GM19023 (cell line): Measurements from ENCODE around the gene PTCD2.

Experiments
- ATAC-seq: cut with Tn5 transposase; IDR thresholded peaks from one replicate; pipeline ENCODE4 v1.9.1; 2021; ENCODE audit warnings: mild to moderate bottlenecking, moderate library complexity; ENCODE audit not compliant: unreplicated experiment

Gene PTCD2

GRCh38 chr5:72337159-72337558 is 17.0 kb downstream of the PTCD2 start:
- no peak for ATAC-seq

GRCh38 chr5:72338689-72339209 is 18.6 kb downstream of the PTCD2 start:
- no peak for ATAC-seq

DNA sequence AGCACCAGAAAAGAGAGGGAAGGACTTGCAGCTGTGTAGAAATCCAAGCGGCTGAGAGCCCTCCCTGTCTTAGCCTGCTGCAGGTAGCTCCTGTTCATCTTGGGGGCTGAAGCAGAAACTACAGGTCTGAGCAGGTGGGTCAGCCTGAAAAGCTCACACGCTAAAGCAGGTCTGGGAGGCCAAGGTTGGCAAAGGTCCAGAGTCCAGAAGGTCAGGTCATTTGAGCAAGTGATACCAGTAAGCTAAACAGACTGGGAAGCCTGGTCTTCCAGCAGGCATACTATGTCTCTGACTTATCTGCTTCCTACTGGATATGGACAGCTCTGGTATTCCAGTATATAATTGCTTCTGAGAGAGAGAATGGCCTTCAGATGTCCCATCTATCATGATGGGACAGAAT is 26.2 kb downstream of the PTCD2 start:
- ATAC-seq: no peak

DNA sequence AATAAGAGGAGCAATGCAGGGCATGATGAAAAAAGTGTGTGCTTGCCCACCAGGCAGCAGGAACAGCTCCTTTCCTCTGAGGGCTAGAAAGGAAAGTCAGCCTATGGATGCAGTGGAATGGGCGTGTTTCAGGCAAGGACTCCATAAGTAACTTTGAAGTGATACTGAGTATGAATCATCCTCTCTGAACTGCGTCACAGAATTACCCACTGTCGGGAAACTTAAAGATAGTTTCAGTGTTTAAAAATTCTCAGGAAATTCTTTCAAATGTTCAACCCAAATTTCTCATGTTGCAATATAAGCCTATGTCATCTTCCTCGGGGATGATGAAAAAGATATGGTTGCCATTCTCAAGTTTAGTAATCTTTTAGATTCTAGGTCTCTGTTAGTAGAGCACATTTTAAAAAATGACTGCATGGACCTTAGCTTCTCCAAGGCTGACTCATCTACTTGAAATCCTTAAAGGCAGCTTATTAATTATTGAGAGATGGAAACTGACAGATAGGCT is 27.7 kb downstream of the PTCD2 start:
- ATAC-seq: no peak

GRCh38 chr5:72351376-72351775 is 31.2 kb downstream of the PTCD2 start:
- no peak for ATAC-seq

DNA sequence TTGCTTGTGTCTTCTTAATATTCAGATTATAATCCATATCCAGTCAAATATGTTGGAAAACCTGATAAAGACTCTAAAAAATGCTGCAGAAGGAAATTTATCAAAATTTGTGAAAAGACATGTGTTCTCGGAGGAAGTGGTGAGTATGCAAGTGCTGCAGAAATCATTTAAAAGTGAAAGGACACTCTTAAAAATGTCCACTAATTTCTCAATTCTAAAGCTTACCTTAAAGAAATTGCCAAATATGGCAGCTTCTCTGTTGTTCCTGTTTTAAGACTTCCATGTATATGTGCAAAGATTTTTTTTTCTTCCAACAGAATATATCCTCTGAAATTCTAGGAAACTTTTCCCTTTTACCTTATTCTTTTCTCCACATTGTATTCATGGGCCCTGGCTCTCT is 32.4 kb downstream of the PTCD2 start:
- ATAC-seq: no peak

DNA sequence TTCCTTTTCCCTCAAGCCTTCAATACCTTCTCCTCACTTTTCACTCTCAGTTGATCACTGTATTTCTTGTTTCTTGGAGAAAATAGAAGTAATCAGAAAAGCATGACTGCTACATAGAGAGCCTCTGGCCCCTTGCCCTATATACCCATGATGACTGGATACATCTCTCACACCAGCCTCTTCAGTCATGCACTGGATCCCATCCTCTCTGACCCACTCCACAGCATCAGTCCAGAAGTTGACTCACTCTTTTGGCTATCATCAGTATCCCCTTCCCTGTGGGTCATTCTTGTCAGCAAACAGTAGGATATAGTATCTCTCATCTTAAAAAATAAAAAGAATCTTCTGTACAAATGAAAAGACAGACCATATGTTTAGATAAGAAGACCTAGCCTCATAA is 32.9 kb downstream of the PTCD2 start:
- no peak for ATAC-seq

- ATAC-seq: no peak
Measured at GRCh38 chr5:72355706-72356299, 35.6 kb downstream of the PTCD2 start.

DNA sequence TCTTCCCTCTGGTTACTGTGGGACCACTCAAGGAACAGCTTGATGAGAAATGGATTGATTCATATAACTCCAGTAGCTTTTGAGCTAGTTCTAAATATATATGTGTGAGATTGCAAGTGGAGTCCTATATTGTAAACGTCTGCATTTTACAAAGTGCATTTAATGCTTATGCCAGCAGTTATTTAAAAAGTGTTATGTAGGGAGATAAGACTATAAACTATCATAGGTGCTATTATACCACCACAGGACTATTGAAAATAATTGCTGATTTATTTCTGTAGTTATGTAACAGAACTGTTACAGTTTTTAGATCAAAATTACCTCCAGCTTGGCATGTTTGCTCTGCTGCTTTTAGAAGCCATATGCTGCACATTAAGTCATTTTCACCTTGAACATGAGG is 36.2 kb downstream of the PTCD2 start:
- no peak for ATAC-seq

GRCh38 chr5:72358925-72359324 is 38.8 kb downstream of the PTCD2 start:
- no peak for ATAC-seq

- ATAC-seq: no peak
Measured at GRCh38 chr5:72359886-72360285, 39.7 kb downstream of the PTCD2 start.

DNA sequence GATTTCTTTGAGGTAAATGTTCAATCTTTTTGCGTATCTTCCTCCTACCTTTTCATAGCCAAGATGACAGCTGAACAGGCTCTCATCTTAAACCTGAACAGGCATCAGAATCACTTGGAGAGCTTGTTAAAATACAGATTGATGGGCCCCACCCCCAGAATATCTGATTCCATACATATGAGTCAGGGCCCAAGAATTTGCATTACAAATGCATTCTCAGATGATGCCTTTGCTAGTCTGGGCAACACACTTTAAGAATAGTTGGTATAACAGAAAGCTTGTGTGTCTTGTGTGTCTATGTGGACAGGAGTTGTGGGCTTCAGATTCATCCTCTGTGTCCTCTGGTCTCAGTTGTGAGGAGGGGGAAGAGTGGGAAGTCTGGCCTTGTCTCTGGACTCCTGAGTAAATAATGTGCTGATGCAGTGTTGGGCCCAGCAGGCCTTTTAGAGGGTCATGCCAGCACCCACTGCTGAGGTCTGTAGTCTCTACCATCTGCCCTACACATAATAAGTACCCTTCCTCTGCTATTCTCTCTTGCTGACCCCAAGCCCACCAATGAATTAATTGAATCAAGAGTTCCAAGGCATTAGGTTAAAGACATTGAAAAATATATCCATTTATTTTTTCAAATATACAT is 43.1 kb downstream of the PTCD2 start:
- no peak for ATAC-seq

DNA sequence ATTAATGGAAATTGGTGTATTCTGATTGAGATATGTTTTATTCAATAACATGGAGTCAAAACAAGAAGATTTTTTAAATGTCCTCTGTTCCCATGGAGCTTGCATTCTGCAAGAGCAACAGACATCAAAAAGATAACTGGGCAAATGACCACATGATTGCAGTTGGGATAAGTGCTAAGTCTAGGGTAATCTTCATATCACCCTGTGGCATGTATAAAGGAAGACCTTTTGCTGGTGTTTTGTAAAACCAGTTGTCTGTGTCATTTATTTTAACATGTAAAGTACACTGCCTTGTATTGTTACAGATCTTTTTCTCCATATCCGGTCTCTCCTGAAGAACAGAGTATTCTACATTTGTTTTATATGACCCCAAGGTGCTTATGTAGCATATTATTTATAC is 44.0 kb downstream of the PTCD2 start:
- ATAC-seq: no peak

DNA sequence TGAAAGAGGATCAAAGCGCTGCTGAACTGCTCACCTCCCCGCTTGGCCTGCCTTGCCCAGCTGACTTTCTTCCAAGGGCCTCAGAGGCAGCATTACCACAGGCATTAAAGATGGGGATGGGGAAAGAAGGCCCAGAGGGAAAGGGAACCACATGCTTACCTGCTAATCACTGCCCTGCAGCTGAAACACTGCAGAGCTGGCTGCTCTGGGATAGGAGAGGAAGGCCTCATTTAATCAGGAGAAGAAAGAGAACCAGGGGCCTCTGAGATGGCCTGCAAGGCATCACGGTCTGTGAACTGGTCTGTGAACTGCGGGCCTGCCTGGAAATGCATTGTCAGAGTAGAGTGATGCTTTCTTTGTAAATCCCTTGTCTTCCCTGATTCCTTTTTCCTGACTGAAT is 44.8 kb downstream of the PTCD2 start:
- ATAC-seq: no peak

- no peak for ATAC-seq
Measured at GRCh38 chr5:72366324-72366976, 46.3 kb downstream of the PTCD2 start.

GRCh38 chr5:72368271-72368670 is 48.1 kb downstream of the PTCD2 start:
- no peak for ATAC-seq

DNA sequence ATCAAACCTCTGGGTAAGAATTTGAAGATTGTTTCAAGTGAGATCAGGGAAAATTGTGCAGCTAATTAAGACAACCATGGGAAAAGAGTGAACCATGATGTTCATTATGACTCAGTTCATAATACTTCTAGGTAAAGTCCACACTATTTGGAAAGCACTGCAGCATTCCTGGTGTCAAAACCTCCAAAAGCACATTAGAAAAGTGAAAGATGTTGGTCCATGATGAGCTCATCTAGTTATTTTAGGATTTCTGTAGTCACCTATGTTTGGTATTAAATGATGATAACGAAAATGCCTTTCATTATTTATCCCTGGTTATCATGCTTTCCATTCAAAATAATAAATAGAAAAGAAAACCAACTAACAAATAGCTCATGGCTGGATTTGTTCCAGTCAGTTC is 49.1 kb downstream of the PTCD2 start:
- ATAC-seq: no peak

DNA sequence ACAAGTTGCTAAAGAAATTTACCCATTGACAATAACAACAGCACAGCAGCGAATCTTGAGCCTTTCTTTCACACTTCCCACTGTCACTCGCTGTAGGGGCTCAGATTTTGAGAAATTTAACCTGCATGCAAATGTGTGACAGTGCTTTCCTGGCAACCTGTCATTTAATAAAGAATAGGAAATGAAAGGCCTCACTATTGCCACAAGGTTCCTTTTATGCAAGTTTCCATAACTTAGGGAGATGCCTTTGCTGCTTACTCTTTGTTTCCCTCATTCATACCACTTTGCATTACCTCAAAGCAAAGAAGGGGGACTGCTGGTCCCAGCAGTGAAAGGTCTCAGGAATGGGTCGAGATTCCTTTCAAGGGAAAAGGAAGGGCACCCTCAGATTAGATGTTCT is 49.5 kb downstream of the PTCD2 start:
- no peak for ATAC-seq

DNA sequence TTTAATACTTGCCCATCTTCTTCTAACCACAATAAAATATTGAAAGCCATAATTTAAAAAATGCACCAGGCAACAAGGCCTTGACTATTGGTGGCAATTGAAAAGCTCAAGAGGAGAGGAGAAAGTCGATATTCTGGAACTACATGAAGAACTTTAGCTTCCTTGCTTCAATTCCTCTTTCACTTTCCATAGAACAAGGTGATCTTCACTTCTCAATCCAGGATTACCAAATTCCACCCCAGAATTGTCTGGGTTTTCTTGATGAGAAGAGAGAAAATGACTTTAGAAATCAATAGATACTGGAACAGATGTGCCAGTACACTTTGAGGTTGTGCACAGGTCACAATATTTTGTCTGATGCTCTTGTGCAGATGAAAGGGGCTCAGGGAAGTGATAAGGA is 52.2 kb downstream of the PTCD2 start:
- ATAC-seq: no peak

- no peak for ATAC-seq
Measured at GRCh38 chr5:72372923-72373322, 52.8 kb downstream of the PTCD2 start.

DNA sequence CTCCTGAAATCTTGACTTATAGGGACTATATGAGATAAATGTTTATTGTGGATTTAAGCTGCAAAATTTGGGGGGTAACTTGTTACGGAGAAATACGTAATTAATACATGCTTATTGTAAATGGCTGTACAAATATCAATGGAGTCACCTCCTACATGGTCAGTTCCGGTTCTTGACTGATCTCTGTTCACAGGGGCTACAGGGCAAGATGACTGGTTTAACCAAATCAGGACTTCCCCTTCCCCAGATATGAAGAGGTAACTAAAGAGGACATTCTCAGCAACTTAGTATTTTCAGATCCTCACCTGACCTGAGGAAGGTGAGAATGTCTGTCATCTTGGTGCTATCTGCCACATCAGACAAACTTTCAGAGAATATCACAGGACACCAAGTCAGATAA is 54.7 kb downstream of the PTCD2 start:
- no peak for ATAC-seq

DNA sequence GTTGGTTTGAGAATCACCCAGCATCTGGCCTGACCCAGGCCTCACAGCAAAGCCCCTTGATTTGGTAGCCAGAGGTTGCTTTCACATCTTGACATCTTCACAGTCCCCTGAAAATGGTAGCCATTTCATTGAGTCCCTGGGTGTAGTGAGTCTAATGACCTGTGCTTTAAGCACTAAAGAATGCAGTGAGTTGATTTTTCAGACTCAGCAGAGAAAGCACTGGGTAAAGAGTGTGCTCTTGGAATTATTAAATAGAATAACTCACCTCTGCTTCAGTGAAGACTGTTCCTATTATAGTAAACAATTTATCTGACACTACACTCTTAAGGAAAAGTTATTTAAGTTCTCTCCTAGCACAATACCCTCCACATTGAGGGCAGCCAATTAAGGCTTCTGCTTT is 56.2 kb downstream of the PTCD2 start:
- ATAC-seq: no peak
